SHP77 (cell line): ENCODE results near the gene APBA1.
"Not testable (repeated sequence)": the region's sequence is repeated elsewhere in the genome, so short reads cannot be mapped to it uniquely, and the experiment has no call there.

Experiments
- DNase-seq, 2 experiments: peaks; one replicate each; lab custom pipeline; 2025; lab: John Stamatoyannopoulos, UW

Gene APBA1

GRCh38 chr9:69604568-69605219 lies 67.5 kb downstream of the APBA1 start:
- DNase-seq = no peak

- DNase-seq = no peak
Observed at GRCh38 chr9:69603656-69604055, 68.5 kb downstream of the APBA1 start.

- DNase-seq = no peak
Observed at GRCh38 chr9:69602773-69603172, 69.4 kb downstream of the APBA1 start.

- no peak for DNase-seq
Observed at GRCh38 chr9:69601698-69602097, 70.5 kb downstream of the APBA1 start.

- no peak for DNase-seq
Observed at GRCh38 chr9:69600314-69601047, 71.7 kb downstream of the APBA1 start.

GRCh38 chr9:69599232-69599971 lies 72.8 kb downstream of the APBA1 start:
- no peak for DNase-seq

GRCh38 chr9:69596906-69597305 lies 75.3 kb downstream of the APBA1 start:
- DNase-seq = not testable (repeated sequence)

GRCh38 chr9:69594180-69594579 lies 78.0 kb downstream of the APBA1 start:
- DNase-seq = no peak

- DNase-seq = no peak
Observed at GRCh38 chr9:69593756-69594155, 78.4 kb downstream of the APBA1 start.

- no peak for DNase-seq
Observed at GRCh38 chr9:69593301-69593700, 78.9 kb downstream of the APBA1 start.

- DNase-seq = no peak
Observed at GRCh38 chr9:69590266-69590665, 81.9 kb downstream of the APBA1 start.

GRCh38 chr9:69589156-69589555 lies 83.0 kb downstream of the APBA1 start:
- no peak for DNase-seq

- DNase-seq = no peak
Observed at GRCh38 chr9:69585571-69585970, 86.6 kb downstream of the APBA1 start.

GRCh38 chr9:69584759-69585158 lies 87.4 kb downstream of the APBA1 start:
- no peak for DNase-seq

- no peak for DNase-seq
Observed at GRCh38 chr9:69583645-69584234, 88.4 kb downstream of the APBA1 start.

- DNase-seq = no peak
Observed at GRCh38 chr9:69582544-69583297, 89.5 kb downstream of the APBA1 start.

GRCh38 chr9:69582018-69582417 lies 90.2 kb downstream of the APBA1 start:
- no peak for DNase-seq

- no peak for DNase-seq
Observed at GRCh38 chr9:69580582-69581214, 91.5 kb downstream of the APBA1 start.

- DNase-seq = no peak
Observed at GRCh38 chr9:69579760-69580581, 92.2 kb downstream of the APBA1 start.

- no peak for DNase-seq
Observed at GRCh38 chr9:69579032-69579758, 93.0 kb downstream of the APBA1 start.
